Measurements from ENCODE around the gene KRTAP10-4. TPM values are rescaled to one million over a fixed set of nuclear protein-coding genes. Genes with fewer than 3 reads are reported as not detected.
"Not testable (repeated sequence)": the region's sequence is repeated elsewhere in the genome, so short reads cannot be mapped to it uniquely, and the experiment has no call there.

KRTAP10-4 gene
- total RNA-seq, 4 donors from 2014 or later: not detected

GRCh38 chr21:44547656-44548331, 25.7 kb upstream of the KRTAP10-4 start:
- WGBS, 2 donors: 54 to 55% methylated on average over 5 of the region's 5 CpGs
- Histone ChIP-seq H3K36me3 (no peaks in the 10 kb centered on the region), H3K4me1 (no peaks in the 10 kb centered on the region), H3K4me3 (no peak overlapping the region), H3K27me3 (peaks cover 0 to 22% of the 10 kb centered on the region in 2 donors), H3K27ac (no peak overlapping the region), H3K9me3 (peaks cover 0 to 36% (median 6%) of the 10 kb centered on the region in 4 donors)
- TF ChIP-seq CTCF (IDR thresholded peaks at IDR 0.05): no peak
- no peak for TF ChIP-seq POLR2A (IDR thresholded peaks at IDR 0.05)
- TF ChIP-seq EP300 (IDR thresholded peaks at IDR 0.05): no peak
- DNase-seq (ENCODE audit: low spot score in 2 of 2): no peak

- H3K36me3 ChIP-seq: no peaks in the 10 kb centered on the region
- no peak overlapping the region for H3K4me3 ChIP-seq
- no peak for TF ChIP-seq CTCF (IDR thresholded peaks at IDR 0.05)
- H3K9me3 ChIP-seq: peaks cover 0 to 31% (median 6%) of the 10 kb centered on the region in 4 donors
- WGBS, 2 donors: 54 to 63% methylated on average over 13 of the region's 13 CpGs
- peaks cover 0 to 22% of the 10 kb centered on the region in 2 donors for H3K27me3 ChIP-seq
- H3K27ac ChIP-seq: no peak overlapping the region
- no peak for DNase-seq (ENCODE audit: low spot score in 2 of 2)
- no peaks in the 10 kb centered on the region for H3K4me1 ChIP-seq
Observed at GRCh38 chr21:44548381-44548780, 25.1 kb upstream of the KRTAP10-4 start.

- no peak overlapping the region for H3K4me3 ChIP-seq
- H3K27ac ChIP-seq: no peak overlapping the region
- peaks cover 0 to 27% (median 6%) of the 10 kb centered on the region in 4 donors for H3K9me3 ChIP-seq
- TF ChIP-seq CTCF (IDR thresholded peaks at IDR 0.05): no peak
- TF ChIP-seq EP300 (IDR thresholded peaks at IDR 0.05): no peak
- TF ChIP-seq POLR2A (IDR thresholded peaks at IDR 0.05): no peak
- H3K27me3 ChIP-seq: peaks cover 0 to 22% of the 10 kb centered on the region in 2 donors
- DNase-seq (ENCODE audit: low spot score in 2 of 2): no peak
- 17 to 25% methylated on average over 14 of the region's 14 CpGs for WGBS, 2 donors
- no peaks in the 10 kb centered on the region for H3K4me1 ChIP-seq
- H3K36me3 ChIP-seq: no peaks in the 10 kb centered on the region
Observed at GRCh38 chr21:44548922-44549321, 24.6 kb upstream of the KRTAP10-4 start.

- DNase-seq (ENCODE audit: low spot score in 2 of 2): no peak
- peaks cover 0 to 22% of the 10 kb centered on the region in 2 donors for H3K27me3 ChIP-seq
- no peak overlapping the region for H3K27ac ChIP-seq
- WGBS, 2 donors: 53 to 64% methylated on average over 21 to 25 of the region's 25 CpGs
- no peak overlapping the region for H3K4me3 ChIP-seq
- no peaks in the 10 kb centered on the region for H3K4me1 ChIP-seq
- H3K36me3 ChIP-seq: no peaks in the 10 kb centered on the region
- TF ChIP-seq CTCF (IDR thresholded peaks at IDR 0.05) (no peak), EP300 (IDR thresholded peaks at IDR 0.05) (no peak), POLR2A (IDR thresholded peaks at IDR 0.05) (no peak)
- H3K9me3 ChIP-seq: peaks cover 0 to 31% (median 6%) of the 10 kb centered on the region in 4 donors
Observed at GRCh38 chr21:44549525-44550211, 23.9 kb upstream of the KRTAP10-4 start.

- H3K9me3 ChIP-seq: peaks cover 0 to 31% (median 6%) of the 10 kb centered on the region in 4 donors
- WGBS, 2 donors: 19 to 25% methylated on average over 11 to 14 of the region's 17 CpGs
- not testable (repeated sequence) for H3K4me3 ChIP-seq; DNase-seq (ENCODE audit: low spot score in 2 of 2); H3K27ac ChIP-seq; H3K36me3 ChIP-seq; H3K4me1 ChIP-seq
- peaks cover 0 to 22% of the 10 kb centered on the region in 2 donors for H3K27me3 ChIP-seq
Observed at GRCh38 chr21:44550285-44550684, 23.2 kb upstream of the KRTAP10-4 start.
